Endothelial cell of umbilical vein (primary cell): ENCODE results near the gene LTF. TPM values are rescaled to one million over a fixed set of nuclear protein-coding genes. Genes with fewer than 3 reads are reported as not detected.

ENCODE experiments used
- BruUV-seq: library from RNA; stranded (reverse); fragments of 400-500 nt; replicated peaks from 2 replicates; lab custom pipeline; 2021; lab: Mats Ljungman, UMichigan
- CTCF ChIA-PET: fragments of 300-600, 350-600 bp; sonication (Branson Sonifier 250); formaldehyde crosslinking; loops from one replicate; lab custom pipeline; 2021; ENCODE audit warnings: antibody characterized with exemption, inconsistent platforms; lab: Charles Lee
- POLR2A ChIA-PET: fragments of 300-600, 350-600 bp; sonication (Branson Sonifier 250); formaldehyde crosslinking; loops from one replicate; lab custom pipeline; 2021; ENCODE audit warnings: antibody characterized with exemption, inconsistent platforms; lab: Charles Lee
- DNase-seq: peaks from one replicate; pipeline ENCODE4 v3.0.0-alpha.2; 2011; ENCODE audit warnings: low read depth, low spot score
- FAIRE-seq: peaks from 2 replicates; lab custom pipeline; 2011; peaks lifted over from hg19 to GRCh38; lab: Jason Lieb, UNC
- H2AFZ ChIP-seq: 2 replicates; pipeline ENCODE4 v1.6.0; 2012; ENCODE audit warnings: low read depth, low read length, control low read depth, inconsistent platforms
- H3K27ac ChIP-seq: 2 replicates; pipeline ENCODE4 v1.5.1; 2011; ENCODE audit warnings: low read depth, mild to moderate bottlenecking, control low read depth, low read length, moderate library complexity; ENCODE audit not compliant: insufficient read depth
- H3K27me3 ChIP-seq, 2 experiments: 2 replicates each; pipeline versions ENCODE4 v1.6.0 to v1.6.1; 2011; ENCODE audit warnings: low read length in 2 of 2, mixed read lengths in 1 of 2; ENCODE audit not compliant: control insufficient read depth in 2 of 2, insufficient read depth in 2 of 2
- H3K36me3 ChIP-seq, 2 experiments: 2 replicates in 1 of 2; 3 replicates in 1 of 2; pipeline ENCODE4 v1.5.1; 2011; ENCODE audit warnings: low read length in 2 of 2, mild to moderate bottlenecking in 1 of 2, moderate library complexity in 1 of 2; ENCODE audit not compliant: control insufficient read depth in 2 of 2, insufficient read depth in 2 of 2; ENCODE audit errors: extremely low read depth in 1 of 2
- H3K4me1 ChIP-seq: 3 replicates; pipeline ENCODE4 v1.5.1; 2011; ENCODE audit warnings: mild to moderate bottlenecking, low read length; ENCODE audit not compliant: control insufficient read depth, insufficient read depth; ENCODE audit errors: extremely low read depth
- H3K4me2 ChIP-seq: 2 replicates; pipeline ENCODE4 v1.6.1; 2011; ENCODE audit warnings: low read length, control low read depth, mixed read lengths; ENCODE audit not compliant: insufficient read depth
- H3K4me3 ChIP-seq, 3 experiments: fragments of 200-600 bp in 1 of 3; sonication (generic), shearing (Covaris generic) in 1 of 3; replicated peaks in 1 of 3; 2 replicates each; pipeline ENCODE4 v1.5.1; 2011 to 2016; ENCODE audit warnings: control low read depth in 3 of 3, low read length in 3 of 3, mild to moderate bottlenecking in 2 of 3, inconsistent platforms in 1 of 3, low read depth in 1 of 3, moderate library complexity in 1 of 3; ENCODE audit not compliant: insufficient read depth in 1 of 3
- H3K79me2 ChIP-seq: 2 replicates; pipeline ENCODE4 v1.6.0; 2012; ENCODE audit warnings: low read length, inconsistent platforms; ENCODE audit not compliant: control insufficient read depth, insufficient read depth
- H3K9ac ChIP-seq: replicated peaks from 2 replicates; pipeline ENCODE3; 2011; ENCODE audit warnings: low read length, control low read depth; ENCODE audit not compliant: insufficient read depth; ENCODE audit errors: extremely low read depth
- H3K9me1 ChIP-seq: replicated peaks from 3 replicates; pipeline ENCODE4 v1.6.0; 2011; ENCODE audit warnings: mild to moderate bottlenecking, low read length; ENCODE audit not compliant: control insufficient read depth, insufficient read depth; ENCODE audit errors: extremely low read depth
- H3K9me3 ChIP-seq: replicated peaks from 2 replicates; pipeline ENCODE4 v1.5.1; 2012; ENCODE audit warnings: low read length, inconsistent platforms; ENCODE audit not compliant: control insufficient read depth, insufficient read depth
- H4K20me1 ChIP-seq: replicated peaks from 2 replicates; pipeline ENCODE3; 2011; ENCODE audit warnings: mild to moderate bottlenecking, low read length; ENCODE audit not compliant: control insufficient read depth, insufficient read depth; ENCODE audit errors: extremely low read depth
- CTCF ChIP-seq, 2 donors: IDR thresholded peaks; 1 replicate in 1 of 2; 2 replicates in 1 of 2; pipeline ENCODE4 v1.5.1; 2011; ENCODE audit warnings: low read length in 2 of 2, mild to moderate bottlenecking in 2 of 2, moderate library complexity in 2 of 2, control low read depth in 1 of 2, inconsistent platforms in 1 of 2, low read depth in 1 of 2; ENCODE audit not compliant: insufficient read depth in 1 of 2; ENCODE audit errors: extremely low read depth in 1 of 2
- EZH2 ChIP-seq: IDR thresholded peaks from 2 replicates; pipeline ENCODE4 v1.6.1; 2012; ENCODE audit warnings: borderline replicate concordance, low read depth, mild to moderate bottlenecking, moderate library complexity, low read length, inconsistent platforms; ENCODE audit not compliant: severe bottlenecking
- FOS ChIP-seq: IDR thresholded peaks from 2 replicates; pipeline ENCODE4 v1.6.1; 2011; ENCODE audit warnings: mild to moderate bottlenecking, low read length, moderate library complexity, borderline replicate concordance; ENCODE audit not compliant: insufficient read depth
- GATA2 ChIP-seq: IDR thresholded peaks from 2 replicates; pipeline ENCODE4 v1.7.0; 2011; ENCODE audit warnings: low read depth, mild to moderate bottlenecking, moderate library complexity, mixed read lengths, low read length; ENCODE audit not compliant: insufficient read length, insufficient read depth
- JUN ChIP-seq: IDR thresholded peaks from 2 replicates; pipeline ENCODE4 v1.6.1; 2011; ENCODE audit warnings: borderline replicate concordance, low read depth; ENCODE audit not compliant: insufficient read length, insufficient read depth
- MAX ChIP-seq: IDR thresholded peaks from 2 replicates; pipeline ENCODE4 v1.6.1; 2011; ENCODE audit not compliant: insufficient read depth, insufficient read length
- MYC ChIP-seq: IDR thresholded peaks from one replicate; pipeline ENCODE4 v1.6.1; 2011; ENCODE audit warnings: mild to moderate bottlenecking, low read depth, low read length
- POLR2A ChIP-seq: IDR thresholded peaks from 2 replicates; pipeline ENCODE4 v1.6.1; 2012; ENCODE audit warnings: low read depth, mild to moderate bottlenecking, control low read depth, low read length
- POLR2AphosphoS5 ChIP-seq: IDR thresholded peaks from 2 replicates; pipeline ENCODE4 v1.6.1; 2012; ENCODE audit warnings: low read depth, mild to moderate bottlenecking, control low read depth, low read length, moderate library complexity; ENCODE audit not compliant: insufficient read depth
- dilution Hi-C: fragments of 300-500 bp; cut with MboI; formaldehyde crosslinking; loops from one replicate; pipeline ENCODE4 v1.15.0; 2019; ENCODE audit warnings: low sequenced_read_pairs; ENCODE audit not compliant: extremely low pct_ligation_motif_present
- intact Hi-C: fragments of 100-400 bp; cut with micrococcal nuclease; formaldehyde crosslinking; loops from one replicate; pipeline ENCODE4 v1.10.0; 2022
- polyA plus RNA-seq, 4 experiments: library from polyadenylated mRNA; depleted of rRNA in 3 of 4; stranded (reverse) in 3 of 4; unstranded in 1 of 4; fragments of >200 nt; gene quantifications; 2 replicates each; pipeline versions ENCODE4 v1.2.1 to v1.2.3, GENCODE V29; 2011 to 2012; ENCODE audit warnings: missing spikeins in 1 of 4
- total RNA-seq: library from RNA; stranded (reverse); gene quantifications from 2 replicates; pipeline ENCODE4 v1.2.3, GENCODE V29; 2021

LTF gene
- total and polyA plus RNA-seq, 2 donors (not counting 3 experiments of a cell fraction or from before 2014, with no cell fraction given): not detected

GRCh38 chr3:46466871-46467403, 2.2 kb upstream of the LTF start:
- BruUV-seq: no TSS peak
- no peaks in the 10 kb centered on the region for H3K4me1 ChIP-seq
- ChIA-PET POLR2A (no interaction called here), CTCF (interaction anchor here (1.3 kb wide), 1 partner anchor 21 kb away, joined by 3 read pairs; no protein-coding TSS in a partner anchor)
- no peak for FAIRE-seq
- DNase-seq: no peak
- no peaks in the 10 kb centered on the region for H4K20me1 ChIP-seq
- no peaks in the 10 kb centered on the region for H3K9me3 ChIP-seq
- intact Hi-C loops: no loop called here
- dilution Hi-C loops: no loop called here
- TF ChIP-seq GATA2 (no peak), MYC (no peak), FOS (no peak), EZH2 (no peak), CTCF (IDR thresholded peaks at IDR 0.05; ENCODE audit: extremely low read depth in 1 of 2, insufficient read depth in 1 of 2, low read depth in 1 of 2, low read length in 2 of 2) (no peak), JUN (no peak), POLR2A (no peak), MAX (no peak), POLR2AphosphoS5 (no peak)
- H3K27ac ChIP-seq: no peak overlapping the region
- H2AFZ ChIP-seq: no peak overlapping the region
- no peak overlapping the region for H3K4me2 ChIP-seq
- H3K9ac ChIP-seq: no peak overlapping the region
- H3K4me3 ChIP-seq: no peak overlapping the region
- no peaks in the 10 kb centered on the region for H3K9me1 ChIP-seq
- no peaks in the 10 kb centered on the region for H3K79me2 ChIP-seq
- H3K27me3 ChIP-seq: no peaks in the 10 kb centered on the region
- no peaks in the 10 kb centered on the region for H3K36me3 ChIP-seq
